Bone marrow (tissue), 2 donors: ENCODE results near the gene ST3GAL6.

Experiments
- DNase-seq, 2 donors: peaks; one replicate each; lab custom pipeline; 2025; lab: John Stamatoyannopoulos, UW

The ST3GAL6 gene

DNA sequence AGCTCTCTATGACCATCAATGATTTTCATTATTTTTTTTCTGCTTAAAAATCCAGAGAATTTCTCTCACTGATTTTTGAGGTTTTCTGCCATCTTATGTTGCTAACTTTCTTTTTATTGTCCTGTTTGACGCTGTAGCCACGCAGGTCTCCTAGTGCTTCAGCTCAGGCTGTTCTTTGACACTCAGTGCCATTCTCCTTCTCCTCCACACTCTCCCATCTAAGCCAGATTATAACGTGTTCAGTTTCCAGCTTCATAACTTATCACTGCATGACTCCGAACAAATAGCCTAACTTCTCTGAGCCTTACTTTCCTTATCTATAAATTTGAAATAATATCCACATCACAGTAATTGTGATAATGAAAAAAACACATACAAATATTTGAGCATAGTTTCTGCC lies 22.8 kb upstream of the ST3GAL6 start:
- DNase-seq = no peak

DNA sequence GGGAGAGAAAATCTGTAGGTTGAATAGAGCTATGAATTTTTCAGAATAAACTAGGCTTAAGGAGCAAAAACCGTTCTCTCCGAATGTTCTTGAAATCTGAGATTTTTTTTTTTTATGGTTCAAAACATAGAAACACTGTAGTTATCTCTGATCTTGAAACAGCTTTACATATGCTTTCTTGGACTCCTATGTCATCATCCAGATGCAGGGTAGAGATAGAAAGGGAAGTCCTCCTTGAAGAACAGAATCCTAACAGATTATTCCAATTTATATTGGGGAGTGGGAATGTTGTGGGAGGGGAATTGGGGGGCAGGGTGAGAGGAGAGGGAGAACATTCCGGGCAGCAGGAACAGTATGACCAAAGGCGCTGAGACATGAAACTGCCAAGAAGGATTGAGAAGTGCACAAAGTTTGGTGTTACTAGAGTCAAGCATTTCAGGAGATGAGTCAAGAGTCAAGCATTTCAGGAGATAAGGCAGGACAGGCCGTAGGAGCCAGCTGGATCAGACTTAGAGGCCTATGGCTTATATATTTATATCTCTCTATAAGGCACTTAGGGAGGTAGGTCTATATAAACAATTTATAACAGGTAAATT lies 21.9 kb upstream of the ST3GAL6 start:
- no peak for DNase-seq

DNA sequence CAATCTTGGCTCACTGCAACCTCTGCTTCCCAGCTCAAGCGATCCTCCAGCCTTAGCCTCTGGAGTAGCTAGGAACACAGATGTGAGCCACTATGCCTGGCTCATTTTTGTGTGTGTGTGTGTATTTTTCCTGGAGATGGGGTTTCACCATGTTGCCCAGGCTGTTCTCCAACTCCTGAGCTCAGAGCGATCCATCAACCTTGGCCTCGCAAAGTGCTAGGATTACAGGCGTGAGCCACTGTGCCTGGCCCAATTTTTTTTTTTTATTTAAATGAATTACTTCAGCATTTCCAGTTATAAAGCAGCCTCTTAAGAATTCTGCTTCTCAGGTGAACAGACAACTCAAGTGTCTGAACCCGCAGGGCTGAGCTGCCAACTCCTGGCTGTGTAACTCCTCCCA lies 20.1 kb upstream of the ST3GAL6 start:
- no peak for DNase-seq

DNA sequence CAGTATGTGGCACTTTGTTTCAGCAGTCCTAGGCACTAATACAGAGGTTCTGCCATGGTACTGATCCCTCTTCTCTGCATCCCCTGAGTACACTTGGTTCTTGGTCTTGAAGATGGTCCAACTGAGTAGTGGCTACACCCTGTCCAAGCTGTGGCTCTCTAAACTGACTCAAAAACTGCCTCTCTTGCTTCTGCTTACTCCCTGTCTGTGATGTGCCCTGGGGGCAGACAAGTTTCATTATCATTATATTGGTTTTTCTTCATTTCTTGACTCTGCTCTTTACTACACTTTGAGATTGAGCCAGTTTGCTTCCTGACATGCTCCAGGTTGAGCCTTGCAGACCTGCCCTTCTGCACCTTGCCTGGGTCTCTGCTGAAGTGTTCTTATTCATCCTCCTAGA lies 18.9 kb upstream of the ST3GAL6 start:
- no peak for DNase-seq

DNA sequence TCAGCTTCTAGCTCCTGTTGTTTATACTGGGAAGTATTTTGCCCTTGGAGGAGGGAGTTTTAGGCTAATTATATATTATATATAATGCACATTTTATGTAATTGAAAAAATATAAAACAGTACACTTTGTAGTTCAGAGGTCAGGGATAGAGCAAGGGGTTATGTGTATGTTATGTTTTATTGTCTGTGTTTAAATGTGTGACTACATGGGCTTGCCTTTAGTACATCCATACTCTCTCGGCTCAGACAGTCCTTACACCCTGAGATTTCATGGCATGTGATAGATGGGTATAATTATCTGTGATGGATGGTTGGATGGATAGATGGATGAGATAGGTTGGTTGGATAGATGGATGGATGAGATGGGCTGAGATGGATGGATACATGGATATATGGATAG lies 17.4 kb upstream of the ST3GAL6 start:
- no peak for DNase-seq

DNA sequence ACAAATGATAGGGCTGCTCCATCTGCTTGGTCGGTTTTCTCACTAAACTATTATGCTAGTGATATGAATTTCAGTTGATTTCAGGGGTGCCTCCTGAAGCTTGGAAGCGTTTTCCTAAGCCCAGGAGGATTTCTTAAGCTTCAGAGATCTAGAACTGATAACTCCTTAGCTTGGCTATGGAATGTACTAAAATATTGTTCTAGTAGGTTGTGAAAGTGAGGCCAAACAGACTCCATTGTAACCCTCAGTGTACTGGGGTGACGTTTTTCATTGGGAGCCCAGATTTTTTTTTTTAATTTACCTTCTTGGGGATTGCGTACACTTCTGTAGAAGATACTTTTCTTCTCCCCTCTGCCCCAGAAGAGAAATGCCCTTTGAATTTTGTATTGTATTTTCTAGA lies 17.0 kb upstream of the ST3GAL6 start:
- no peak for DNase-seq

DNA sequence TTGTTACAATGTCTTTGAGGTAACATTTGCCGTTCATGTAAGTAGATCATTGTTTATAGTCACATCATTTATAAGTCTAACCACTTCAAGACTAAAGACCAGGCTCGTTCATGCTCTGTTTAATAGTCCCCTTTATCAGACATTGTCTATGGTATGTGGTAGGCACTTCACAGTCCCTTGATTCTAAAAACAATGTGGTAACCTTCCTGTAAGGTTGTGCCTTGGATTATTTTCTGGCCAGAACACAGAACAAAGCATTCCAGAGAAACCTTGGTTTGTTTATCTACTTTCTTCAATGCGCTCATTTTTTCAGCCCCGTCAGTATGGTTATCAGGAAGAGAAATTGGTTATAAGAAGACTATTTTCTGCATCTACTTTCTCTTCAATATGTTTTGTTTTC lies 16.3 kb upstream of the ST3GAL6 start:
- DNase-seq = no peak

DNA sequence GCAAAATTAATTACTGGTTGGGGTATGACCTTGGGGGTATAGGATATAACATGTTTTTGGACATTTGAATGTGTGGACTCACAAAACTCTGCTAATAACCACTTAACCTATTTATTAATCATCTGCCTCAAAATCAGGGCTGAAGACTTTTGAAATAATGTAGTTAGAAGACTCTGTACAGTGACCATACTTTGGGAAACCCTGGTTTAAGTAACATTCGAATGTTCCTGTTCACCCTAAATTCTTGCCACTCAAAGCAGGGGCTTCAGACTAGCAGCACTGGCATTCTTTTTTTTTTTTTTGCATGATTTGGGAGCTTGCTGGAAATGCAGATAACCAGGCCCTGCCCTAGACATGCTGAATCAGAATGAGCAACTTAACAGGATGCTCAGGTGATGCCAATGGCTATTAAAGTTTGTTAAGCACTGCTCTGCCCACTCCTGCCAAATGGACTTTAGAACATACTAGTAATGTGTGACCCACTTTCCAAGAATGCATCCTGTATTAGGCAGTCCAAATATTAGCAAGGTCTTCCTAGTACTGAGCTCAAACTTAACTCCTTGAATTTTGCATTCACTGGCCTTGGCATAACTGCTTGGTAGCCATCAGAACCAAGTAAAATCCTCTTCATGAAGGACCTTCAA lies 12.7 kb upstream of the ST3GAL6 start:
- DNase-seq = no peak

DNA sequence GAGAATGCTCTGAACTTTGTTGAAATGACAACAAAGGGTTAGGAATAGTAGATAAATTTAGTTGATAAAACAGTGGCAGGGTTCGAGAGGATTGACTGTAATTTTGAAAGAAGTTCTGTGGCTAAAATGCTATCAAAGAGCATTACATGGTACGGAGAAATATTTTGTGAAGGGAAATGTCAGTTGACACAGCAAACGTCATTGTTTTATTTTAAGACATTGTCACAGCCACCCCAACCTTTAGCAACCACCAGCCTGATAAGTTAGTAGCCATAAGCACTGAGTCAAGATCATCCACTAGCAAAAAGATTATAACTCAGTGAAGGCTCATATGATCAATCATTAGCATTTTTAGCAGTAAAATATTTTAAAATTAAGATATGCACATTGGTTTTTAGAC lies 8.7 kb upstream of the ST3GAL6 start:
- no peak for DNase-seq

DNA sequence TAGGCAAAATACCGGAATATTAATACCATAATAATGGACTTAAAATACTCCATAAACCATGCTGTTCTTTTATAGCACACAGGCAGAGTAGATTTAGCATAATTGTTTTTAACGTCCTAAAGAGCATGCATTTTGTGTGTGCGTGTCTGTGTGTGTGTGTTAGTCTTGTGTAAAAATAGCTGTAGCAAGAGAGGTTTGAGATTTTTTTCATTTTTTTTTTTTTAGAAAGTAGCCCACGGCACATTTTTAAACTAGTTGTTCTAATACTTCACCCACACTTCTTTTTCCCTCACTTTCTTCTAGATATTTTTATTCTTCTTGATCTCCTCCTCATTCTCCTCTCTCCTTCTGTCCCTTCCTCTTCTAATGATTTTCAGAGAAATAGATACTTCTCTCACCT lies 7.5 kb upstream of the ST3GAL6 start:
- DNase-seq = no peak

DNA sequence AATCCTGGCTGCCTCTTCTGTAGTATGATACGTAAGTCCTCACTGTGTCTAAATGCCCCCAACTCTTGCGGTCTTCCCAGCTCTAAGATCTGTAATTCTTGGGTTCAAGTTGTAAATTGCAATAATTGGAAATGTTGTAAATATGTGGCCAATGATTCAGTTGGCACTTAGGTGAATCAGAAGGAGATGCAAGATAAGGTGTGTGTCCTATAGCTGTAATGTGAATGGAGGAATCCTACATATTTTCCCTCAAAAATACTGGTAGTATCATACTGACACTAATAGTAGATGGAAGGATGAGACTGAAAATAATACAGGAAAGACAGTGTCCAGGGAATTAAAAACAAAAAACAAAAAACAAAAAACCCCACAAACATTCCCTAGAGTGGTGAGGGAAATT lies 3.5 kb upstream of the ST3GAL6 start:
- no peak for DNase-seq

DNA sequence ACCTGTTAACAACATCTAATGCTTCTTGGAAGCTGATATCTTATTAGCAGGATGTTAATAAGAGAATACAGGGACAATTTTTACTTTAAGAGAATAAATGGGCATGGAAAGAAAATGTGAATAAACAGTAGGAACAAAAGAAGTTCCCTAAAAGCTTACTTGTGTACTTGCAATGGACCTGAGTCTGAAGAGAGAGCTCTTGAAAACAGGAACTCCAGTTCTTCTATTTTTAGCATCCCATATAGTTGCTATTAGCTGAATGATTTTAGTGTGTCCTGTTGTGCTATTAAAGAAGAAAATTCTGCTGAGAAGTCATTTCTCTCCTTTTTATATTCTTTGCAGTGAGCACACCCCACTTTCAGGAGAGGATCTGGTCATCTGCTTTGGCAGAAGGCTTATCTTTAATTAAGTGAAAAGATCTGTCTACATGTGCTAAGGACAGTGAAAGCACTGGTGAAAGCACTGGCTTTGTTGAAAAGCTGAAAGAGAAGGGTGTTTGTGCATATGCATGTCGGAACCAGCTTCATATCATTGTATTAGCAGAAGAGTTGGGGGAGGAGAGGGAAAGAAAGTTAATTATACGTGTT lies 1.4 kb upstream of the ST3GAL6 start:
- DNase-seq = peak in 1 of 2 donors; percentile 68

DNA sequence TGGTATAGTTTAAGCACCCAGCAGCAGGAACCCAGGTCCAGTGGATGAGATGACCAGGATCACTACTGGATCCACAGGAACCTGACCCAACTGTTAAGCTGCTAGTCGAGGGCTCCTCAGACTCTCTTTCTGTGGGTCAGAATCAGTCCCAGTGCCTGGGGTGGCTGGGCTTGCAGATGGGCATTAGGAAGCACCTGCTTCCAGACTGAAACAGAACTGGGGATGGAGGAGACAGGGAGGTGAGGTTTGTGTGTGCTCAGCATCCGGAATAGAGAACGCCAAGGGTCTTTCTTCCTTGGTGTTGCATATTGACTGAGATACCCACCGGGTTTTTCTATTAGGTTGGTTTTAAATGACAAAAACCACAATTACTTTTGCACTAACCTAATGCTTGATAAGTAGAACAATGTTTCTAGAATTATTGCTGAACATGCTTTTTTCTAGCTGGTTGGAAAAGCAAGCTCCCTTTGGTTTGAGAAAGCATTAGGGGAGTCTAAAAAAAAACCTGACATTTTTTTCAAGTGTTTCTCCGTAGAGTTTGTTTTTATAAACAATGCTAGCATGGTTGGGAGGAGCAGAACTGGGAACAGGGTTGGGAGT lies 779 bp downstream of the ST3GAL6 start:
- DNase-seq = no peak

DNA sequence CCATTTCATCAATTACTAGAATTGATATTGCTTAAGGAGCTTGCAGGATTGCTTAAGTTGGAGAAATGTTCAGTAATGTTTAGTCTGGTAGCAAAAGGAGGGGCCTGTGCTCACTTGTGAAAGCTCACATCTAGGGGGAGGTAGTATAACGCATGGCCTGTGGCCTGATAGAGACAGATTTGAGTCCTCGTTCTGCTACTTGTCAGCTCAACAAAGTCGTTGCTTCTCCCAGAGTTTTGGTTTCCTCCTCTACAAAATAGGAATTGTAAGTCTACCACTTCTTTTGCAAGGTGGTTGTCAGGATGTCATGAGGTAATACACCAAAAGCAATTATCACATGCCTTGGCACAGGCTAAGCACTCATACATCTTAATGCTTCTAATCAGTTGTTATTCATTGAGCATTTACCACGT lies 1.3 kb downstream of the ST3GAL6 start:
- DNase-seq = no peak

DNA sequence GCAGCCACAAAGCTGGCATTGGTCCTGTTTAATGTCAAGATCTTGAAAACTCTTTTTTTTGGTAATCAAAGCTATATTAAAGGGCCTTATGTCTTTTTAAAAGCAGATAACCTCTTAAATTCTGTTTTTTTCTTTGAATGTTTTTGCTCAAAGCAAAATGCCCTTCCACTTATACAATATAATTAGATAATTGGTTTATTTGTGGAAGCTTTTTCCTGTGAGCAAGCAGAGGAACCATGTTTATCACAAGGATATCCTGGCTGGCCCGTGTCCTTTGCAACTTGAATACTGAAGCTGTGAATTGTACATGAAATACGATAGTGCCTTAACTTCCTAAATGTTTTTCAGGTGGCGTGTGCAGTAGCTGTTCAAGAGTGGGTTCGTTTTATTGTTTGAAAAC lies 2.6 kb downstream of the ST3GAL6 start:
- DNase-seq = no peak

DNA sequence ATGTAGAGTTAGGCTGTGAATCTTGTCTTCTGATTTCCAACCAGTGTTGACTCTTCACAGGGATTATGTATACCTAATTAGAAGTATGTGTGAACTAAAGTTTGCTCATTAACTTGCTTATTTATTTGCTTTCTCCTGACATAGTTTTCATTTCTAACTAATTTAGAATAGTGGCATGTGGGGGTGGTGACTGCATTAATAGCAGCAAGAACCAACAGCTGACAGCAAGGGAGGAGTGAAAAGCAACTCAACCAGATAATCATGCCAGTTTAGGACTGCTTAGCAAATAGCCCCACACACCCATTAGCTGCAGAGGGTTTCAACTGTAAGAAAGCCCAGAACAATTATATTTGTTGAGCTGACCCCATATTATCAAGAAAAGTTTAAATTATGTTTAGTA lies 3.8 kb downstream of the ST3GAL6 start:
- DNase-seq = no peak

DNA sequence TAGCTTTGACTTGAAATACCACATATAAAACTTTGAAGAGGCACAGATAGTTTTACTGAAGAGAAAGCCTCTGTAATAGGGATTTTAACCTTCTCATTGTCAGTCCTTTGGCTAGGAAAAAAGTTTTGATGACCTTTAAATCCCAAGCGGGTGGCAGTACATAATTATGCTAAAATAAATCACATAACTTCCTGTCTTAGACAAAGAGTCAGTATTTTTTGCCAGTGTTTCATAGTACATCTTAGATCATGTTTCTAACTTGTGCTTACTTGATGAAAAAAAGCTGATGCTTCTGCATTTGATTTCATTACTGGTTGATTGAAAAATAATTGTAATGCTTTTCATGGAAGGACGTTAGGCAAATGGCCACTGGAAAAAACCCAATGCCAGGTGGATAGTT lies 5.8 kb downstream of the ST3GAL6 start:
- no peak for DNase-seq

DNA sequence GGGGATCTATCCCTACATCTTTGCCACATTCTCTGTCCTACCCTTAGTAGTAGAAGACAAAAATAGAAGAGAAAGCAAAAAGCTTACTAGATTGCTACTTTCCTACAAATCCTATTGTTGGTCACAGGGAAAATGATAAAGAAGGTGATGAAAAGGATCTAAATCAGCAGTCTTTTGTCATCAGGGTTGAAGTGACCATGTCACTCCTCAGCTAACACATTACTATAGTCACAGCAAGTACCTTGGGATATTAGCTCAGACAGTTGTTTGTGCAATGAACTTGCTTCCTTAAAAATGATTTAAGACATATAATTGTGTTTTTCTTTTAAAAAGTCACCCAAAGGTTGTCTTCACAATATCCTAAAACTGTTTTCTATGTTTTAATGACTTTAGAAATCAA lies 6.3 kb downstream of the ST3GAL6 start:
- DNase-seq = no peak

DNA sequence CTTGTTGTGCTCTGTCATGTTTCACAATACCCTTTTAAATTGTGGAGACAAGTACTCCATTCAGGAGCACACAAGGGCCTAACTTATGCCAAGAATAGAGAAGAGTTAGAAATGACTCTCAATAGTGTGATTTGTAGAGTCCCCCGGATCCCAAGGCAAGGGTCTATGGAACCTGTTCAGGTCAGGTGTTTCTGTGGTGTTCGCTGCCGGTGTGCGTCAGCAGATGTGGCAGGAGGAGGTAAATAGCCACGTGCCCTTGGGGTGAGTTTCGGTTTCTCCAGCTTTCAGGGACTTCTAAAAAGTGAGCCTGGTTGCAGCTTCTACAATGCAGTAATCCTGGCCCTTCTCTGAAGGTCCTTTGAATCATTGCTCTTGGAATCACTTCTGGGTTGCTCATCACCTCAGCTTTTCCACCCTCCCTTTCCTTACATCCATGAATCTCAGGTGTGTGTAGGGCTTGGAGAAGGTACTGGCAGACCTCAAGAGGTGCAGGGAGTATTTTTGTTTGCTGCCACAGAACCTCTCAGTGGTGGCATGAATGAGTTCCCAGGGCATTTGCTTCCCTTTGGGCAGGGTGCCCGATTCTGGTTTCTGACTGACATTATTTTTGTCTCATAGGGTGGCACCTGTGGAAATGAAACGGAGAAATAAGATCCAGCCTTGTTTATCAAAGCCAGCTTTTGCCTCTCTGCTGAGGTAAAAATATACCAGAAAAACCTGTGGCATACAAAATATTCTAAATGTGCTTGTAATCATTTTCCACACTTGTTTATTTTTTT lies 7.3 kb downstream of the ST3GAL6 start:
- DNase-seq = no peak

DNA sequence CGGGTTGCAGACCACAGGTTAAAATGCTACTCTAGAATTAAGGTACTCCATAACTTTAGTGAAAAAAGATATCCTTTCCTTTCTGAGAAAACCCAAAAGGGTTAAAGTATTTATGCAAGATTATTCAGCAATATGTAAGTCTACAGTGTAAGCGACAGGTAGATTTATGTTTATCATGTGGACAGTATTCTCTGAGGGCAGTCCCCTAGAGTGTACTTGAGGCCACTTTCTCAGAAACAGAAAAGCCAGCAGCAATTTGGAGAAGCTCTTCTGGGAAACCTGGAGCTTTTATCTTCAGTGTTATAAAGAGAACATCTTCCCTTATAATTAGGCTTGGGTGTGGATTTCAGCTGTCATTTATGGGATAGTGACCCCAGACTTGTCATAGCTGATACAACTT lies 8.9 kb downstream of the ST3GAL6 start:
- DNase-seq = no peak

DNA sequence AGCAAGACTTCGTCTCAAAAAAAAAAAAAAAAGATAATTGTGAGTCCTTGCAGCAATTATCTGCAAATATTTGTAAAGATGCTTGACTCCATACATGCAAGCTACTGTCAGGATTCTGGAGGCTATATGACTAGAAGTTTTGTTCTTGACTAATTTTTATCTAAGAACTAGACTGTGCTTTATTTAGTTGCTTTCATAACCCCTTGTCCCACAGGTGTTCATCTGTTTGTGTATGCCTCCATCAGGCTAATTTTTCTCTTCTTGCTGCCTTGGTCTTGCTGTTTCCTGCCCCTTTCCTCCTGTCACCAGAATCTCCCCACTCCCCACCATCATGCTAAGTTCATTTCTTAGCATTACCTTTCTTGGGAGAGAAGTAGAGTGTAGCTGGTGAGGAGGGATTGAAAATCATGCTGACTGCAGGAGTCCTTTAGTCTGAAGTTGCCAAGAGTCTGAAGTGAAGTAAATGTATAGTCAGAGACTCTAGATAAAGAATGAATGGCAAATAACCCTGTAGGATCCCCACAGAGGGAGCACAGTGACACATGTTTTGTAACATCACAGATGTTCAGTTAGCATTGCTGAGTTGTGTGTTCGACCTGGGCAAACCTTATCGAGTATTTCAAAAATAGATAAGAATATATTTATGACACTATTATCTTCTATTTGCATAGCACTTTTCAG lies 12.5 kb downstream of the ST3GAL6 start:
- no peak for DNase-seq

DNA sequence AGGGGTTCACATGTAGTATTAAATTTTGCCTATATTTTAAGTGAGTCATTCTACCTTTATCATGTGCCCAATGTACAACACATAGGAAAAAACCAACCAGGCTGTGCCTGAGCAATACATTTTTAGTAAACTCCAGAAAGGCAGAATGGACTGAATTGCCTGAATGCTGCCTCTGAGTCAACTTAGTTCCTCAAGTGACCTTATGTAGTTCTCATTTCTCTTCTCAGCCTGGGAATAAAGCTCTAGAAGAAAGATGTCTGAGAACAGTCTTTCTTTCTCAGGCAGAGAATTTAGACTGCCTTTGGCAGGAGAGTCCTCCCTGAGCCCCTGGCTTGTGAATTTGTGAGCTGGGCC lies 13.0 kb downstream of the ST3GAL6 start:
- peak in 1 of 2 donors; percentile 38 for DNase-seq
